ENCODE data around the gene KIF23. TPM values are rescaled to one million over a fixed set of nuclear protein-coding genes. Genes with fewer than 3 reads are reported as not detected.

The KIF23 gene
- total RNA-seq, 1 experiment from 2014 or later, result 63.0 TPM

DNA sequence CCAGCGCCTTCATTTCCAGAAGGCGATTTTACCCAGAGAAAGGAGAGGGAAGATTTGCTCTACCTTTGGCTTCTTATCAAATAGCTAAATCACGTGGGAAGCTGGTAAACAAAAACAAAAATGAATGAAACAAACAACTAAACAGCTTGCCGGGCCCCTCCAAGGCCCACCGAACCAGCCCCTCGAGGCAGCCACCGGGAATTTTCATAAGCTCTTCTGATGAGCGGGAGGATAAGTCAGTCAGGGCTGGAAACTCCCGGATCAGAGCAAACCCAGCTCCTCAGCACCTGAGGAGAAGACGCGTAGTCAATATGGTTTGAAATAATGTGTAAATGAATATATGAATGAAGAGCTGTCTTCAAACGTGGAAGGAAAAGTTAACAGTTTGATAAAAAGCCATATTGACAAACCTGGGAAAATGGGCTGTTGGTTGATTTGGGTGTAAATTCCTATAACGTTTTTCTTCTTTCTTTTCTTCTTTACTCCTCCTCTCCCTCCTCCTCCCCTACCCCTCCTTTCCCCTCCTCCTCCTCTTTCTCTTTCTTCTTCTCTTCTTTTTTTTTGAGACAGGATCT, 49.1 kb downstream of the KIF23 start:
- DNase-seq (ENCODE audit: low read depth), result no peak

DNA sequence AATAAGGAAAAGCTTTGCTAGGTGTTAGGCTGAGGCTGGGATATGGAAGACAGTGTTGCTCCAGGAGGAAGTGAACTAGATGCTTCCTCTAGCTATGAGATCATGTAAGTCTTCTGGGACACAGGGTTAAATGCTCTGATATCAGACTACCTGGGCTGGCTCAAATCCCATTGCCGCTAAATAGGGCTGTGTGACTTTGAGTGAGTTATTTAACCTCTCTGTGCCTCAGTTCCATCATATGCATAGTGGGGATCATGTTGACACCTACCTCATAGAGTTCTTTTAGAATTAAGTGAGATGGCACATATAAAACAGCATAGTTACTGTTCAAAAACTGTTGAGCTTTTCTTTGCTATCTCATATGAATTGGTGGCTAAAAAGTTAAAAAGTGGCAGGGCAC, 51.1 kb downstream of the KIF23 start:
- no peak for DNase-seq (ENCODE audit: low read depth)

DNA sequence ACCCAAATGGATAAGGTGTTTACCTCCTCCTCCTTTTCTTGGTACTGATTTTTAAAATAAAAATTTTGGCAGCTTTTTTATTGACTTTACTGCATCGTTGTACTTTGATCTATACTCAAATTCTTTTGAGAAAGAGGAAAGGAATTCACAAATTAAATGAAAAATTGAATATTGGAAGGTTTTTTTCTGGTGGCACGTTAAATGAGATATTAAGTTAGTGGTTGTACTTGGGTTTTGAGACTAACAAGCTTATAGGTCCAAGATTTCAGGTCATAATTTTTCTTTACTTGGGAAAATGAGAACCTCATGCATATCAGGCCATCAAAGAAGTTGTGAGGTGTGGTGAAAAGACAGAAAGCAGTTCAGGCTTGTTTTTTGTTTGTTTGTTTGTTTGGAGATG, 52.6 kb downstream of the KIF23 start:
- no peak for DNase-seq (ENCODE audit: low read depth)

DNA sequence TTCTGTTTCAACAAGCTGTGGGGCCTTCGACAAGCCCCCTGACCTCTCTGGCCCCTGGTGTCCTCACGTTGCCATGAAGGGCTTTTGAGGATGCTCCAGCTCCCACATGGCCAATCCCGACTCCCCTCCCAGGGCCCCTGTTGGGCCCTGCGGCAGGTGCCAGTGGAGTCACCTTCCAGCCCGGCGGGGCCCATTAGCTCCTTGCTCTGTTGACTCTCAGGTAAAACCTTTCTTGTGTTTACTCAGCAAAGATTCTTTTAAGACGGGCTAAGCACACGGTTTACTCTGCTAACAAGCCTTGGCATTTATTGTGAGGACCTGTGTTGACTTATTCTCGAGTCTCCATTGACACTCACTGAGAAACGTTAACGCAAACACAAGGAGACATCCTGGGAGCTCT, 53.5 kb downstream of the KIF23 start:
- no peak for DNase-seq (ENCODE audit: low read depth)

DNA sequence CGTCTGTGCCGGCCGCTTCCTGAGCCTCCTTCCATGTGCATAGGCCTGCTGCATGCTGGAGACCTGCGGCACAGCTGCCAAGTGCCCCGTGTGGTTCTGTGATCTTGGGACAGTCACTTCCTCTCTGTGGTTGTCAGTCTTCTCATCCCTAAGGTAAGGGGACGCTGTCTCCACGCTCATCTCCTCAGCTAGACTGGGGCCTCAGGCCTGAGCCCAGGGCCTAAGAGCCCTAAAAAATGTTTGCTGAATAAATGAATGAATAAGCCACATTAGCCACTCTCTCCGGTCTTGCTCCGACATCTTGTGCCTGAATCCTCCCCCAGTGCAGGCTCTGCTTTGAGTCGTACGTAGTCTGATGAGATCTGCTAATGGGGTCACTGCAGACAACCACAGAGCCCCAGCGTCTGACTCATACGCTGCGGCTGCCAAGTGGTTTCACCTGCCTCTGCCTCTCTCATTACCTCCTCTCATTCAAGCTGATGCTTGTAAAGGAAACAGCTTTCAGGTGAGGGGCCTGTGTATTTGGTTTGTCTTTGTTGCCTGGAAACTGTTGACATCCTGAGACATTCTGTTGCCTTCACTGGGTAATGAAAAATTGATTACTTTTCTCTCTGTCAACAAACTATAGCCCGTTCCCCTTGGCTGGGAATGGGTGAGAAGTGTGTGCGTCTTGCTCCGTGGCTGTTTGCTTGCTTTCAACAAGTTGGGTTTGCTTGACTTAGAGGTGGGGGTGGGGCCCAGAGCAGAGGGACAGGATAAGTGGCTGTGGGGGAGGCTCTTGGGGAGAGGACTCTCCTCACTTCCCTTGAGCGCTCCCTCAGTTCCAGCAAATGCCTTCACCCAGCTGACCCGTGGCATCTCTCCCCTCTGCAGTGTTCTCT, 54.3 kb downstream of the KIF23 start:
- DNase-seq (ENCODE audit: low read depth), result peak; percentile 91

DNA sequence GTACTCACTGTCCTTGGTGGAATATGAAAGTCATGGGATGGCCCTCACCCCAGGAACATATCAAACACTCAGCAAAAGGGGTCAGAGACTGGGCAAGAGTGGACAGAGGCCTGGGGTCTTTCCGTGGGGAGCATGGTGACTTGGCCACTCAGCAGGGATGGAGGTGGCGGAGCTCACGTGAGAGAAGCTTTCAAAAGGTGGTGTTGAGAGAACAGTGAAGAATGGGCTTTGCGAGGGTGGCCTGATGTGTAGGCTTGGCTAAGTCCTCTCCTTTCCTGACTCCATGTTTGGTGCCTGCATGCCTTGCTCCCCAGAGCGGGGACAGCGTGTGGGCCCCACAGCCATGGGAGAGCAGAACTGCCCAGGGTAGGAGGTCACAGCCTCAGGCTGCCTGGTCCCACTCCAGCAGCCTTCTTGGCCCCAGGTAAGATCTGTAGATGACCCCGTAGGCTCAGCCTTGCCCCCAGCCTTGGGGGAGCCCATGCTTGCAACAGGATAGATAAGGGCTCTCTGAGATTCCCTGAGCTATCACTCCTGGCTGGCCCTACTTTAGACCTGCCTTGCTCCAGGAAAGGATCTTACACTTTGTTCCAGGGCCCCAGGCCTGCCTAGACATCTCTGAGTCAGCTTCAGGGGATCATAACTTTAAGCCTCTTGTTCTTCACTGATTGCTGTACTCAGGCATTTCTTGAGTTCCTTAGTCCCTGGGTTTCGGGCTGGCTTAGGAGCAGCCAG, 55.5 kb downstream of the KIF23 start:
- no peak for DNase-seq (ENCODE audit: low read depth)

DNA sequence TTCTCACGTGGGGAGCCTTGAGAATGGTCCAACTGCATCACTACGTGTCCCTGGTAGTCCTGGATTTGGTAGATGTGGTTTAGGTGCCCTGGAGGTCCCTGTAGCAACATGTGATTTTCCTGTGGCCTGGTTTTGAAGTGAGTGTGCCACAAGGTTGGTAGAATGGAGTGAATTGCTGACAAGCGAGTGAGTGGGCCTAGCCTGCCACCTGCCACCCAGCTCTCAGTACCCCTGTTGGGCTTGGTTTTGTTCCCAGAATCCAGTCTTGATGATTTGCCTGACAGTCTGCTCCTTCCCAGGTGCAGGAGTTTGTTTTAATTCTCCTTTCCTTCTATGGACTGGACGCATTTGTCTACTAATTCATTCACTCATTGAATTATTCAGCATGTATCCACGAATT, 57.9 kb downstream of the KIF23 start:
- no peak for DNase-seq (ENCODE audit: low read depth)

DNA sequence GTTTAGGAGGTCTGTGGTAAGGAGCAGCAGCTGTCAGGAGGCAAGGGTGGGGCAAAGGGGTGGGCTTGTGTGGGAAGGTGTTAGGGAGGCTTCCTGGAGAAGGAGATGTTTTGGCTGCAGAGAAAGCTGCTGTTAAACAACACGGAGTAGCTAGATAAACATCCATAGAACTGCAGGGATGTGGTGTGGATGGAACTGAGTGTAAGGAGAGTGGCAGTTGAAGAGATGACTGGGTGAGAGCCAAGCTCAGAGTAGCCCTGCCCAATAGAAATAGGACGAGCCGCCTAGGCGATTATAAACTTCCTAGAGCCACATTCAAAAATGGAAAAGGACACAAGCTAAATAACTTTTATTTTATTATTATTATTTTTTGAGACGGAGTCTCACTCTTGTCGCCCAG, 58.4 kb downstream of the KIF23 start:
- no peak for DNase-seq (ENCODE audit: low read depth)

DNA sequence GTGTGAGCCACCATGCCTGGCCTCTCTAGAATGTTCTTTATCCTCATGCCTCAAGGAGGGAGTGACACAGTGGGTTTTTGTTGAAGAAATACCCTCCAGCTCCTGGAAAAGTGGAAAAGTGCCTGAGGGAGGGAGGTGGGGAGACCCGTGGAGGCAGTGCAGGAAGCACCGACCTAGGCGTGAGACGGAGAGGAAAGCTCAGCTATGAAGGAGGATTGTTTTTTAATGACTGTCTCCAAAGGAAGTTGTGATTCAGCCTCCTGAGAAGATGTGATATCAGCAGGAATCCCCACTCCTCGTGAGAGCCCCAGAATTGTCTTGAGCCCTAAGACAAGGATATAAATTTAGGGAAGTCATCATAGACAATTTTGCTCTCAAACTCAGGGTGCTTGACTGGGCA, 60.1 kb downstream of the KIF23 start:
- peak; percentile 76 for DNase-seq (ENCODE audit: low read depth)

DNA sequence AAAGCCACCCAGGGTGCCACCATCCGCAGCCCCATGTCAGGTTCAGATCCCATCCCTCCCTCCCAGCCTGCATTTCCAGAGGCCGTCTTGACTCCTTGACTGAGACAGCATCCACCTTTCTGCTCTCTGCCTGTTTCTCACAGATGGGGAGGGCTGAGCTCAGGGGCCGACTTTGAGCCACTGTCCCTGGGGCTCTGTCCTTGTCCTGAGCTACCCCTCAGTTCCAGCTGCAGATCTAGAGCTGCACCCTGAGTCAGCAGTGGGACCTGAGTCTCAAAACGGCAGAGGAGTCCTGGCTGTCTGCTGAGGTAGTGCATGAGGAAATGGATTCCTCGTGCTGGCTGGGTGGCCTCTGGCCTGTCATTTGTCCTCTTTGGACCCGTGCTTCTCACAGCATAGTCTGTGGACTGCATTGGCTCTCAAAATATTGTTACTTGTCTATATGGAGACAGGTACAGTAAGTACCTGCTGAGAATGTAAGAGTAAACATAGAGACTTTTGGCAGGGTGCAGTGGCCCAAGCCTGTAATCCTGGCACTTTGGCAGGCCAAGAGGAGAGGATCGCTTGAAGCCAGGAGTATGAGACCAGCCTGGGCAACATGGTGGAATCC, 60.8 kb downstream of the KIF23 start:
- DNase-seq (ENCODE audit: low read depth), result no peak

DNA sequence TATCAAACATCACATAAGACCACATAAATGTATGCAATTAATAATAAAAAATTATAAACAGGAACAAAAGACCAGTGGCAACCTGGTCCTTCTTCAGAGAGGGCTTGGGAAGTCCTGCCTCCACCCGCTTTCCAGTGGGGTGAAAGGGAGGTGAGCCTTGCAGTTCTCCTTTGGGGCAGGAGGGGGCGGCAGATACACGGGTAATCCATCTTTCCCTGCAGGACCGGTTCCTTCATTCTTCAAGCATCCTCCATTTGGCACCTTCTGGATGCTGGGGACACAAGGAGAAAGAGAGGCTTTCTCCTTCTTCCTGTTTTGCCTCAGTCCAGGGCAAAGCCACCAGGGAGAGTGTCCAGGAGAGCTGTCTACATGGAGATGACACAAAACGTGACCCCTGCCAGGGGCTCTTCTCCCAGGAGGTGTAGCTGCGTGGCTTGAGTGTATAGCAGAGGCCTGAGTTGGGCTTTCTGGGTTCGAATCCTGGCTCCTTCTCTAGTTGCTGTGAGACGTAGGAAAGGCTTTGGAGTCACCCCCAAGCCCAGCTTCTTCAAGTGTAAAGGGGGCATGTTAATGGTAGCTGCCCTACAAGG, 61.7 kb downstream of the KIF23 start:
- DNase-seq (ENCODE audit: low read depth), result peak; percentile 77

DNA sequence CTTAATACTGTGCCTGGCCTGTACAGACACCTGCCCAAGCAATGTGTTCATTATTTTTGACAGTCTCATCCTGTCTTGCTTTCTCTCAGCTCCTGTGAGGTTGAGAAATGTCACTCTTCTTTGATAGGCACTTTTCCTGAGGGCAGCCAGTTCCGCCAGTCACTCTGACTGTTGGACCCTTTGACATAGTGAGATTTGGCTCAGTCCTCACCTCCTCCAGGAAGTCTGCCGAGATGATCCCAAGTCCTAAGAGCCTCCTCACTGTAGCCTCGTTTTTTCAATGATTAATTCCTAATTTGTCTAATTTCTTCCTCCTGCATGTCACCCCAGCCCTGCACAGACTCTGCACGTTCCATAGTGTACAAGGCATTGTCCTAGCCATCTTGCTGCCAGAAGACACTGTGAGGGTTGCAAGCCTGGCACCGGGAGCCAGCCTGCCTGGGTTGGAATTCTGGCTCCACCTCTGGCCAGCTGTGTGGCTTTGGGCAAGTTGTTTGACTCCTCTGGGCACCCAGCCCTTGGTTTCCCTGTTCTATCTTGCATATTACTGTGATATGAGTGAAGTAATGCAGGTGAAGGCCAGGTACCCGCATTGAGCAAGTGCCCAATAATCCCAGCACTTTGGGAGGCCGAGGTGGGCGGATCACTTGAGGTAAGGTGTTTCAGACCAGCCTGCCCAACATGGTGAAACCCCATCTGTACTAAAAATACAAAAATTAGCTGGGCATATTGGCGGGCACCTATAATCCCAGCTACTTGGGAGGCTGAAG, 62.7 kb downstream of the KIF23 start:
- no peak for DNase-seq (ENCODE audit: low read depth)

DNA sequence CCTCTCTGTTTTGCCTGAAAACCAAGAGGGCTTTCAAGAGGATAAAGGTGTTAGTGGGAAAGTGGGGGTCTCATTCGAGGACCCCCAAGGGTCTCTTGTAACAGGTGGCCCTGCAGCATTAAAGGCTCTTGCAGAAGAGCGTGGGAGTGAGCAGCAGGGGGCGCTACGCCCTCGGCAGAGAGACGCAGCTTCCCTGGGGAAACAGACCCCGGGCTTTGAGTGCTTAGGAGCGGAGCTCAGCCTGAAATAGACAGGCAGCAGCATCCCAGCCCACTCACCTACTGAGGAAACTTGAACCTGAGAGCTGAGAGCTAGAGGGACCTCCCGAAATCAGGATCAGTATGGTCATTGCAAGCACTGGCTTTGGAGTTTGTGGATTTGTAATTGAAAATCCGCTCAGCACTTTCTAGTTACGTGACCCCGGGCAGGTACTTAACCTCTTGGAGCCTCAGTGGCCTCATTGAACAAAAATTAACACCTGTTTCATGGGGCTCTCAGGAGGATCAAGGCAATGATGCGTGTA, 64.2 kb downstream of the KIF23 start:
- no peak for DNase-seq (ENCODE audit: low read depth)

DNA sequence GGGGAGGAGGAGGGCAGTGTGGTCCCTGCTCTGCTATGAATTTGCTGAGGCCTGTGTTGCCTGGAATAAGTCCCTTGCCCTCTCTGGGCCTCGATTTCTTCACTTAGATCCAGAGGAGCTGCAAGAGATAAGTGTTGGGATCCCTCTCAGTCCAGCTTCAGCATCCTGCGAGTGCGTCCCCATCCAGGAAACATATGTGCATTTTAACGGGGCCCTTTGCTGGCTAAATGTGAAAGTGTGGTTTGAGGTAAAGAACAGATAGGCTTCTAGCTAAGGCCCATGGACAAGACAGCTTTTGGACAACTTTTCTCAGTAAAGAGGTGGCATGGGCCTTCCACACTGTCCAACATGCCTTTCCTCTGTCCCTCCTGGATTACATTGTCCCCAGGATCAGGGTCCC, 64.9 kb downstream of the KIF23 start:
- DNase-seq (ENCODE audit: low read depth), result no peak

DNA sequence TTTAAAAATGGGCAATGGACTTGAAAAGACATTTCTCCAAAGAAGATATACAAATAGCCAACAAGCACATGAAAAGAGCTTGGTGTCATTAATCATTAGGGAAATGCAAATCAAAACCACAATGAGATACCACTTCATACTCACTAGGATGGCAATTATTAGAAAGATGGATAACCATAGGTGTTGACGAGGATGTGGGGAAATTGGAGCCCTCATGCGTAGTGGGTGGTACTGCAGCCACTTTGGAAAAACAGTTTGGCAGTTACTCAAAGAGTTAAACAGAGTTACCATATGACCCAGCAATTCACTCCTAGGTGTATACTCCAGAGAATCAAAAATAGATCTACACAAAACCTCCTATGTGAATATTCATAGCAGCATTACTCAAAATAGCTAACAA, 65.8 kb downstream of the KIF23 start:
- no peak for DNase-seq (ENCODE audit: low read depth)

DNA sequence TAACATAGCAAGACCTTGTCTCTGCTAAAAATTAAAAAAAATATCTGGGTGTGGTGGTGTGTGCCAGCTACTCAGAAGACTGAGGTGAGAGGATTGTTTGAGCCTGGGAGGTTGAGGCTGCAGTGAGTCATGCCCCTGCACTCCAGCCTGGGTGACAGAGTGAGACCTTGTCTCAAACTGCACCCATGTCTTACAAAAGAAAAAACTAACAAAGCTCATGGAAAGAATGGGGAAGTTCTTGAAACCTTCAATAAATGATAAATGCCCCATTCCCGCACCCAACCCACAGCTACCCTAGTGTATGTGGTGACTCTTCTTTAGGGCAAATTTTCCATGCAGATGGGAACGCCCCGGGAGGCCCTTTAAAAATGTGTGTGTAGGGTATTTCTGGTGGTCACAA, 66.8 kb downstream of the KIF23 start:
- DNase-seq (ENCODE audit: low read depth), result no peak

DNA sequence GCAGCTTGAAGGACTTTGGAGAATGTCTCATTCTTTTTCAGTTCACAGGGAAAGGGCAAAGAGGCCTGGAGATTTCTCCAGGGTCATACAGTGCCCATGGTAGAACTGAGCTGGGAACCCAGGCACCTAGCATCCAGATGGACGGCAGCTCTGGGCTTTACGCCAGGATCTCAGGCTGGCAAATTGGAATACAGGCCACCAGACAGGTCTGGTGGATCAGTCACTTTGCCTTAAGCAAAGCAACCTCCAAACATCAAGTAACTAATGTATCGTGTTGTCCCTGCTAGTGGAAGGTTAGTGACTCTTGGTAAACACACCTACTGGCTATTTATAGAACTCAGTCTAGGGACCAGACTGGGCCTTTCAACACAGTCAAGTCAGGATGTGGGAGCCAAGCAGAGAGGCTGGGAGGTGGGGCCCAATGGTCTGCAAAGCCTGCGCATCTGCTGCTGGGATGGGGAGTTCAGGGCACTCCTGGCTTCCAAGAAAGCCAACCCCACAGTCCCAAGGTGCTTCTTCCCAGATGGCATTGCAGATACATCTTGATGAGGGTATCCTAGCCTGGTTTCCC, 68.6 kb downstream of the KIF23 start:
- DNase-seq (ENCODE audit: low read depth), result no peak

DNA sequence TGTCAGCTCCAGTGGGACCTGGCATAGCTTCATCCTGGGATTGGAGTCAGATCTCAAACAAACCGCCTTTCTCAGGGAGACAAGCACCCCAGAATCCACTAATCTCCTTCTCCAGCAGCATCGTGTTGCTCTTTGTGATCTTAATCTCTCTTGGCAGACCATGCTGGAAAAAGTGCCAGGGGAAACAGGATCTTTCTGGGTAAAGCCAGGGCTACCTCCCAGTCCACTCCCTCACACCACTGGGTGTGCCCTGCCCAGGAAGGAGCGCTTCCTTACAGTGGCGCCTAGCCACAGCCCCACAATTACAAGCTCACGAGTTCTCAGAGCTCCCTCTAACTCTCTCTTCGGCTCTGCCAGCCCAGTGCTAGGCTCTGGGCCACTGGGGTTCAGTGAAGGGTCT, 70.7 kb downstream of the KIF23 start:
- no peak for DNase-seq (ENCODE audit: low read depth)

DNA sequence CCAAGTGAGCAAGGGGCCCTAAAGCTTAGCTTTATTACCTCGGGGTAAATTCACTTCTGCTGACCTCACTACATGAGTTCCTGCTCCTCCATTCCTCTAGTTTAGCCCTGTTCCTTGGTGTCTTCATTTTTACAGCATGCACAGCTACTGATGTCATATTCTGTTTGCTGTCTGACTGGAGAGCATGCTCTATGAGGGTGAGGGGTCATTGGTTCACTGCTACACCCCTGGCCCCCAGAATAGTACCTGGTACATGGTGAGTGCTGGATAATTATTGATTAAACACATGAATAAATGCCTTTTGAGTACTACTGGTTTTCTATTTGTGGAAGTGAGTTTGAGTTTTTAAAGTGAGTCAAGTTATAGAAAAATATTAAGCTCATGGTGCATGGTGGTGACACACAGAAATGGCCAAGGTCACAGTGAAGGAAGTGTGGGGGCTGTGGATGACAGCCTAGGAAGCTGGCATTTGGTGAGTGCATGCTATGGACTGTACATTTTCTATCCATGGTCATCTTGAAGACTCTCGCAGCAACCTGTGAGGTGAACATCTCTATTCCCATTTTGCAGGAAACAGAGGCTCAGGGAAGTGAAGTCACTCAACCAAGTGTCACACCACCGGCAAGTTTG, 72.4 kb downstream of the KIF23 start:
- DNase-seq (ENCODE audit: low read depth), result no peak

DNA sequence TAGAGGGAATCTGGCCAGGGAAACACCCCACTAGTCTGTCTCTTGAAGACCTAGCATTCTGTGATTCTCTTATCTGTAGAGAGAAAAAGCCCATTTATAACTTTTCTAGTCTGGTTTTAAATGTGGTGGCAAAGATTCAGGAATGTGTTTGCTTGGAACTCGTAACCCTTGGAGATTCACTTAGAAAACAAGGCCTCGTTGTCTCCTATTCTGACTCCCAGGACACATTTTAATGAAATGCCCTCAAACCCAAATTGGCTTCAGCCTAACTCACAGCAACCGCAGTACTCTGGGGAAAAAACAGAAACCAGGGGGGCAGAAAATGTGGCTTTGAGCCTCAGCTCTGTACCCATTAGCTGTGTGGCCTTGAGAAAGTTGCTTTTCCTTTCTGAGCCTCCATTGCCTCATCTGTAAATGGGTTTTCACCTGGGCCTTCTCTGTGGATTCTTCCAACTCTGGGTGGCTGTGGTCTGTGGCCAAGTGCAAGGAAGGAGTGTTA, 75.0 kb downstream of the KIF23 start:
- DNase-seq (ENCODE audit: low read depth), result no peak
